Kidney epithelial cell (primary cell): Measurements from ENCODE around the gene CEP250. TPM values are rescaled to one million over a fixed set of nuclear protein-coding genes. Genes with fewer than 3 reads are reported as not detected.

Experiments used
- DNase-seq: peaks from one replicate; pipeline ENCODE4 v3.0.0-alpha.2; 2010; ENCODE audit warnings: low read depth
- H3K27me3 ChIP-seq: 2 replicates; pipeline ENCODE4 v1.6.0; 2011; ENCODE audit warnings: low read length; ENCODE audit not compliant: control insufficient read depth, insufficient read depth
- H3K36me3 ChIP-seq: 2 replicates; pipeline ENCODE4 v1.5.1; 2011; ENCODE audit warnings: low read length; ENCODE audit not compliant: control insufficient read depth, insufficient read depth
- H3K4me3 ChIP-seq: 2 replicates; pipeline ENCODE4 v1.5.1; 2011; ENCODE audit warnings: low read depth, mild to moderate bottlenecking, control low read depth, low read length
- total RNA-seq: library from RNA; depleted of rRNA; stranded (reverse); fragments of >200 nt; gene quantifications from 2 replicates; pipeline ENCODE4 v1.2.3, GENCODE V29; 2015
- TF ChIP-seq, protein P1 (sequence below): IDR thresholded peaks from 2 replicates; pipeline ENCODE4 v1.5.1; 2011; ENCODE audit warnings: mild to moderate bottlenecking, moderate library complexity, low read length, control low read depth, inconsistent platforms; ENCODE audit not compliant: insufficient read depth, poor library complexity, severe bottlenecking

Gene CEP250
- total RNA-seq, 1 donor from 2014 or later = 65.3 TPM

DNA sequence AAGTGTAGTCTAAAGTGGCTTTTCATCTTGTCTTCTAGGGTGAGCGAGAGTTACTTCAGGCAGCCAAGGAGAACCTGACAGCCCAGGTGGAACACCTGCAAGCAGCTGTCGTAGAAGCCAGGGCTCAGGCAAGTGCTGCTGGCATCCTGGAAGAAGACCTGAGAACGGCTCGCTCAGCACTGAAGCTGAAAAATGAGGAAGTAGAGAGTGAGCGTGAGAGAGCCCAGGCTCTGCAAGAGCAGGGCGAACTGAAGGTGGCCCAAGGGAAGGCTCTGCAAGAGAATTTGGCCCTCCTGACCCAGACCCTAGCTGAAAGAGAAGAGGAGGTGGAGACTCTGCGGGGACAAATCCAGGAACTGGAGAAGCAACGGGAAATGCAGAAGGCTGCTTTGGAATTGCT, 47.0 kb downstream of the CEP250 start:
- no peak for DNase-seq

DNA sequence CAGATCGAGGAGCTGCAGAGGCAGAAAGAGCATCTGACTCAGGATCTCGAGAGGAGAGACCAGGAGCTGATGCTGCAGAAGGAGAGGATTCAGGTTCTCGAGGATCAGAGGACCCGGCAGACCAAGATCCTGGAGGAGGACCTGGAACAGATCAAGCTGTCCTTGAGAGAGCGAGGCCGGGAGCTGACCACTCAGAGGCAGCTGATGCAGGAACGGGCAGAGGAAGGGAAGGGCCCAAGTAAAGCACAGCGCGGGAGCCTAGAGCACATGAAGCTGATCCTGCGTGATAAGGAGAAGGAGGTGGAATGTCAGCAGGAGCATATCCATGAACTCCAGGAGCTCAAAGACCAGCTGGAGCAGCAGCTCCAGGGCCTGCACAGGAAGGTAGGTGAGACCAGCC, 47.9 kb downstream of the CEP250 start:
- H3K27me3 ChIP-seq = no peaks in the 10 kb centered on the region
- no peak for DNase-seq
- TF ChIP-seq, protein P1, sequence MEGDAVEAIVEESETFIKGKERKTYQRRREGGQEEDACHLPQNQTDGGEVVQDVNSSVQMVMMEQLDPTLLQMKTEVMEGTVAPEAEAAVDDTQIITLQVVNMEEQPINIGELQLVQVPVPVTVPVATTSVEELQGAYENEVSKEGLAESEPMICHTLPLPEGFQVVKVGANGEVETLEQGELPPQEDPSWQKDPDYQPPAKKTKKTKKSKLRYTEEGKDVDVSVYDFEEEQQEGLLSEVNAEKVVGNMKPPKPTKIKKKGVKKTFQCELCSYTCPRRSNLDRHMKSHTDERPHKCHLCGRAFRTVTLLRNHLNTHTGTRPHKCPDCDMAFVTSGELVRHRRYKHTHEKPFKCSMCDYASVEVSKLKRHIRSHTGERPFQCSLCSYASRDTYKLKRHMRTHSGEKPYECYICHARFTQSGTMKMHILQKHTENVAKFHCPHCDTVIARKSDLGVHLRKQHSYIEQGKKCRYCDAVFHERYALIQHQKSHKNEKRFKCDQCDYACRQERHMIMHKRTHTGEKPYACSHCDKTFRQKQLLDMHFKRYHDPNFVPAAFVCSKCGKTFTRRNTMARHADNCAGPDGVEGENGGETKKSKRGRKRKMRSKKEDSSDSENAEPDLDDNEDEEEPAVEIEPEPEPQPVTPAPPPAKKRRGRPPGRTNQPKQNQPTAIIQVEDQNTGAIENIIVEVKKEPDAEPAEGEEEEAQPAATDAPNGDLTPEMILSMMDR = no peak
- peaks cover 3% of the 10 kb centered on the region for H3K36me3 ChIP-seq
- H3K4me3 ChIP-seq = no peak overlapping the region

More for the DNA sequence above, 47.0 kb downstream of the CEP250 start:
- no peak overlapping the region for H3K4me3 ChIP-seq
- H3K27me3 ChIP-seq = no peaks in the 10 kb centered on the region
- peaks cover 3% of the 10 kb centered on the region for H3K36me3 ChIP-seq
- TF ChIP-seq, protein P1 = no peak

DNA sequence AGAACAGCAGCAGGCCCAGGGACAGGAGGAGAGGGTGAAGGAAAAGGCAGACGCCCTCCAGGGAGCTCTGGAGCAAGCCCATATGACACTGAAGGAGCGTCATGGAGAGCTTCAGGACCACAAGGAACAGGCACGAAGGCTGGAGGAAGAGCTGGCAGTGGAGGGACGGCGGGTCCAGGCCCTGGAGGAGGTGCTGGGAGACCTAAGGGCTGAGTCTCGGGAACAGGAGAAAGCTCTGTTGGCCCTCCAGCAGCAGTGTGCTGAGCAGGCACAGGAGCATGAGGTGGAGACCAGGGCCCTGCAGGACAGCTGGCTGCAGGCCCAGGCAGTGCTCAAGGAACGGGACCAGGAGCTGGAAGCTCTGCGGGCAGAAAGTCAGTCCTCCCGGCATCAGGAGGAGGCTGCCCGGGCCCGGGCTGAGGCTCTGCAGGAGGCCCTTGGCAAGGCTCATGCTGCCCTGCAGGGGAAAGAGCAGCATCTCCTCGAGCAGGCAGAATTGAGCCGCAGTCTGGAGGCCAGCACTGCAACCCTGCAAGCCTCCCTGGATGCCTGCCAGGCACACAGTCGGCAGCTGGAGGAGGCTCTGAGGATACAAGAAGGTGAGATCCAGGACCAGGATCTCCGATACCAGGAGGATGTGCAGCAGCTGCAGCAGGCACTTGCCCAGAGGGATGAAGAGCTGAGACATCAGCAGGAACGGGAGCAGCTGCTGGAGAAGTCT, 48.6 kb downstream of the CEP250 start:
- TF ChIP-seq, protein P1 = no peak
- Histone ChIP-seq H3K4me3 (no peak overlapping the region), H3K36me3 (peaks cover 3% of the 10 kb centered on the region), H3K27me3 (no peaks in the 10 kb centered on the region)
- no peak for DNase-seq

DNA sequence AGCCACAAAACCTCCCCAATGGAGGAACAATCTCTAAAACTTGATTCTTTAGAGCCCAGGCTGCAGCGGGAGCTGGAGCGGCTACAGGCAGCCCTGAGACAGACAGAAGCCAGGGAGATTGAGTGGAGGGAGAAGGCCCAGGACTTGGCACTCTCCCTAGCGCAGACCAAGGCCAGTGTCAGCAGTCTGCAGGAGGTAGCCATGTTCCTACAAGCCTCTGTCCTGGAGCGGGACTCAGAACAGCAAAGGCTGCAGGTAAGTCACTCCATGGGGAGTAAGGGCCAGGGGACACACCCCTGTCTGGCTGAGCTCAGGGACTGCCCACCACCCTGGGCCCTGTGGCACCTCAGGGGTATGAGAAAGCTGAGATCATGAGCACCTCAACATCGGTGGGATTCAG, 49.4 kb downstream of the CEP250 start:
- H3K4me3 ChIP-seq = no peak overlapping the region
- TF ChIP-seq, protein P1 = no peak
- H3K36me3 ChIP-seq = peaks cover 3% of the 10 kb centered on the region
- no peaks in the 10 kb centered on the region for H3K27me3 ChIP-seq
- DNase-seq = no peak

DNA sequence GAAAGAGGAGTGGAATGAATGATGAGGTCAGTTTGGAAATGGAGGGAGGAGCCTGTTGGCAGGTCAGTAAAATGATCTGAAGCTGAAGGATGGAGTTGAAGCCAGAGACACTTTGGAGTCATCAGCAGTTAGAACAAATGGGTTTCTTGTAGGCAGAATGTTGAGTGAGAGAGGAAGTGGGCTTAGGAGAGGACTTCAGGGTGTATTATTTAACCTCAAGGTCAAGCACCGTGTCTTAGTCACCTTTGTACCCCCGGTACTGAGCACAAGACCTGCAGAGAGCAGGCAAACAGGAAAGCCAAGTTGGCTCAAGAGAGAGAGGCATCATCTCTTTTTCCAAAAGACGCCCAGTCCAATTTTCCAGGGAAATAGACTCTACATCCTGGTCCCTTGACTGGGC, 50.8 kb downstream of the CEP250 start:
- H3K36me3 ChIP-seq = peaks cover 3% of the 10 kb centered on the region
- no peak for DNase-seq
- no peak overlapping the region for H3K4me3 ChIP-seq
- TF ChIP-seq, protein P1 = no peak
- no peaks in the 10 kb centered on the region for H3K27me3 ChIP-seq
